ENCODE data around the gene PSTPIP2.
"Not testable (repeated sequence)": the region's sequence is repeated elsewhere in the genome, so short reads cannot be mapped to it uniquely, and the experiment has no call there.

Gene PSTPIP2

GRCh38 chr18:46069524-46069923 lies 2.5 kb downstream of the PSTPIP2 start:
- no peak for DNase-seq

GRCh38 chr18:46068763-46069162 lies 3.3 kb downstream of the PSTPIP2 start:
- no peak for DNase-seq

GRCh38 chr18:46067438-46068007 lies 4.5 kb downstream of the PSTPIP2 start:
- no peak for DNase-seq

- no peak for DNase-seq
These were observed 9.3 kb downstream of the PSTPIP2 start for GRCh38 chr18:46062781-46063180.

GRCh38 chr18:46061796-46062195 lies 10.3 kb downstream of the PSTPIP2 start:
- no peak for DNase-seq

- DNase-seq: no peak
These were observed 10.7 kb downstream of the PSTPIP2 start for GRCh38 chr18:46061387-46061786.

- no peak for DNase-seq
These were observed 11.7 kb downstream of the PSTPIP2 start for GRCh38 chr18:46060359-46060841.

GRCh38 chr18:46055838-46056230 lies 16.2 kb downstream of the PSTPIP2 start:
- no peak for DNase-seq

GRCh38 chr18:46054956-46055837 lies 16.9 kb downstream of the PSTPIP2 start:
- no peak for DNase-seq

- no peak for DNase-seq
These were observed 18.5 kb downstream of the PSTPIP2 start for GRCh38 chr18:46053368-46054095.

GRCh38 chr18:46051731-46052461 lies 20.2 kb downstream of the PSTPIP2 start:
- DNase-seq: no peak

GRCh38 chr18:46050268-46050667 lies 21.8 kb downstream of the PSTPIP2 start:
- DNase-seq: no peak

- DNase-seq: no peak
These were observed 23.4 kb downstream of the PSTPIP2 start for GRCh38 chr18:46048641-46049040.

- not testable (repeated sequence) for DNase-seq
These were observed 24.7 kb downstream of the PSTPIP2 start for GRCh38 chr18:46047369-46047768.

- no peak for DNase-seq
These were observed 25.4 kb downstream of the PSTPIP2 start for GRCh38 chr18:46046688-46047087.

- no peak for DNase-seq
These were observed 25.9 kb downstream of the PSTPIP2 start for GRCh38 chr18:46046126-46046525.

- DNase-seq: no peak
These were observed 29.4 kb downstream of the PSTPIP2 start for GRCh38 chr18:46042571-46043123.

- DNase-seq: no peak
These were observed 31.3 kb downstream of the PSTPIP2 start for GRCh38 chr18:46040747-46041104.

- no peak for DNase-seq
These were observed 31.9 kb downstream of the PSTPIP2 start for GRCh38 chr18:46040033-46040746.

GRCh38 chr18:46037512-46038305 lies 34.4 kb downstream of the PSTPIP2 start:
- DNase-seq: no peak
